CD1c-positive myeloid dendritic cell (primary cell): Measurements from ENCODE around the gene RPL7L1.
"Not testable (repeated sequence)": the region's sequence is repeated elsewhere in the genome, so short reads cannot be mapped to it uniquely, and the experiment has no call there.

Experiments
- DNase-seq: peaks from one replicate; pipeline ENCODE4 v3.0.0-alpha.2; 2016; ENCODE audit errors: extremely low spot score

RPL7L1 gene

DNA sequence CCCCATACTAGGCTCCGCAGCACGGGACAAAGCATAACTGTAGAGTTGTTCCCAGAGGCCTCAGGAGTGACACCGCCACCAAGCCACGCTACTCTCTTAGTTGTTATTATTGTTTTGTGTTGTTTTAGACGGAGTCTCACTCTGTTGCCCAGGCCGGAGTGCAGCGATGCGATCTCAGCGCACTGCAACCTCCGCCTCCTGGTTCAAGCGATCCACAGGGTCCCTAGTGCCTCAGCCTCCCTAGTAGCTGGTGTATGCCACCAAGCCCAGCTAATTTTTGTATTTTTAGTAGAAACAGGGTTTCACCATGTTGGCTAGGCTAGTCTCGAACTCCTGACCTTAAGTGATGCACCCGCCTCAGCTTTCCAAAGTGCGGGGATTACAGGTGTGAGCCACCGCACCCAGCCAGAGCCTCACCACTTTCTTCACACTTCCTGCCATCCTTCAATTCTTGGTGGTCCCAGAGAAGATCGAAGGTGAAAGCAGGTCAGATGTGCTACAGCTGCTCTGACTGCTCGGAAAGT lies 11.8 kb downstream of the RPL7L1 start:
- DNase-seq = no peak

DNA sequence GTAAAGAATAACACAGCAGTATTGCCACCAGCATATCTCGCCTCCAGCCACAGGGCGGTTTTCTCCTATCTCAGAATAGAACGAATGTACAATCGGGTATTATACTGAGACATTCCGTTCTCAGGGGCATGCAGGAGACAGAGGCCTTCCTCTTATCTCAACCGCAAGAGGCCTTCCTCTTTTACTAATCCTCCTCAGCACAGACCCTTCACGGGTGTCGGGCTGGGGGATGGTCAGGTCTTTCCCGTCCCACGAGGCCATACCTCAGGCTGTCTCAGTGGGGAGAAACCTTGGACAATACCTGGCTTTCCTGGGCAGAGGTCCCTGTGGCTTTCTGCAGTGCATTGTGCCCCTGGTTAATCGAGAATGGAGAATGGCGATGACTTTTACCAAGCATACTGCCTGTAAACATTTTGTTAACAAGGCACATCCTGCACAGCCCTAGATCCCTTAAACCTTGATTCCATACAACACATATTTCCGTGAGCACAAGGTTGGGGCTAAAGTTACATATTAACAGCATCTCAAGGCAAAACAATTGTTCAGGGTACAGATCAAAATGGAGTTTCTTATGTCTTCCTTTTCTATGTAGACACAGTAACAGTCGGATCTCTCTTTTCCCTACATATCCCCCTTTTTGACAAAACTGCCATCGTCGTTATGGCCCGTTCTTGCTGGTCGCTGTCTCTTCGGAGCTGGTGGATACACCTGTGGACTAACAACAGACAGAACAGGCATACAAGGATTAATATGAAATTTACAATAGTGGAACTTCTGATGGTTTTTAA lies 14.8 kb downstream of the RPL7L1 start:
- DNase-seq = not testable (repeated sequence)

DNA sequence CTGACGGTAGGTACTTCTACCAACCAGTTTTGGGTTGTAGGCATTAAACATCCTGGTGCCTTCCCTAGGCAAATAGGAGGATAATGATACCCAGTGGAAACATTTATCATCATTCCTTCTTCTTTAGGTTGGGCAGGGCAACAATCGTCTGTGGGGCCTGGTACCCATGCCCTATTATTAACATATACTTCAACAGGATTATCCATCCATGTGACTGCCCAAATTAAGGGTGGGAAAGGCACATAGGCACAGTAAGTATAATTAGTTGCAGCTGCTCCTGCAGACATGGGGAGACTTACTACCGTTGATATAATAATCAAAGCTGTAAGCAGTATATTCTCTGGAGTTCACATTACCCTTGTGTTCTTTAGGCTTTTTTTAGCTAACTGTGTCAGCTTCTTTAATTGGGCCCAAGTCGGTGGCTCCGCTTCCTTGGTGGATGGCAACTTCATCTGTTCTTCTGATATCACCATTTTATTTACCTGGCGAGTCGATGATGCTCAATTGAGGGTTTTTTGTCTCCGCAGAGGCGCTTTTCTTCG lies 16.8 kb downstream of the RPL7L1 start:
- no peak for DNase-seq

DNA sequence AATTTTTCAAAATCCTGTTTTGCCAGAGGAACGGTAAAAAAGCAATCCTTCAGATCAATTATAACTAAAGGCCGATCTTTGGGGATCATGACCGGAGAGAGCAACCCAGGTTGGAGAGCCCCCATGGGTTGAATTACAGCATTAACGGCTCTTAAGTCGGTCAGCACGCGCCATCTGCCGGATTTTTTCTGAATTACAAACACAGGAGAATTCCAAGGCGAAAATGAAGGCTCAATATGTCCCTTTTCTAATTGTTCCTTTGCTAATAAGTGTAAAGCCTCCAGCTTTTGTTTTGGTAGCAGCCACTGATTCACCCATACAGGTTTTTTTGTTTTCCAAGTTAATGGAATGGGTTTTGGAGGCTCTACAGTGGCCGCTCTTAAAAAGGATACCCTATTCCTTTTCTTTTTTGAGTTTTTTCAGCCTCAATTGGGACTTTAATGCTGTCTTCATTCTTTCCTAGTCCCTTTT lies 19.5 kb downstream of the RPL7L1 start:
- DNase-seq = peak; percentile 85

DNA sequence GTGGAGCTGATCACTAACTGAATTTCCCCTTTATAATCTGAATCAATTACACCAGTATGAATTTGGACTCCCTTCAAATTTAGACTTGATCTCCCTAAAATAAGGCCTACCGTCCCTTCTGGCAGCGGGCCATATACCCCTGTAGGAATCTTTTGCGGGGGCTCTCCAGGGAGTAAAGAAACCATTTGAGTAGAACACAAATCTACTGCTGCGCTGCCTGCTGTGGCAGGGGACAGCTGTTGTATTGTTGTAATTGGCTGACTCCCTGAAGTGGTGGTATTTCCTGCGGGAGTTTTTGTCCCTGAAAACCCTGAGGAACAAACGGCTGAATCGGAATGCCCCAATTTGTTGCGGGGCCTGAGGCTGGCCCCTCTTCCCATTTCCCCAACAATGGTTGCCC lies 20.5 kb downstream of the RPL7L1 start:
- no peak for DNase-seq

DNA sequence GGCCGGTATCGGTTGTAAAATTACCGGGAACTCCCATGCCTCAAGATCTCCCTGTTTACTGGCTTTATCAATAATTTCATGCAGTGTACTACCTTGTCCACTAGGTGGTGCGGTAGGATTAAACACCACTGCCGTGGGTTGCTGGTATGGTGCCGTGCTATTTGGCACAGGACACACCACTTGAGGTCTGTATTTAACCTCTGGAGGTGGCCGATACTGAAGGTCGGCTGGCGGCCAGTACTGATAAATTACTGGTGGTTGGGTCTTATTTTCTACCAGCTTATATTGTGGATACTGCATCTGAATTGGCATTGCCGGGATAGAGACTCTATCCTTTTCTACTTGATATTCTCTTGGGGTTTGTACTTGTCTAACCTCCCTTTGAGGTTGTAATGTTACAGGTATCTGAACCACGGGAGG lies 22.1 kb downstream of the RPL7L1 start:
- peak; percentile 91 for DNase-seq

DNA sequence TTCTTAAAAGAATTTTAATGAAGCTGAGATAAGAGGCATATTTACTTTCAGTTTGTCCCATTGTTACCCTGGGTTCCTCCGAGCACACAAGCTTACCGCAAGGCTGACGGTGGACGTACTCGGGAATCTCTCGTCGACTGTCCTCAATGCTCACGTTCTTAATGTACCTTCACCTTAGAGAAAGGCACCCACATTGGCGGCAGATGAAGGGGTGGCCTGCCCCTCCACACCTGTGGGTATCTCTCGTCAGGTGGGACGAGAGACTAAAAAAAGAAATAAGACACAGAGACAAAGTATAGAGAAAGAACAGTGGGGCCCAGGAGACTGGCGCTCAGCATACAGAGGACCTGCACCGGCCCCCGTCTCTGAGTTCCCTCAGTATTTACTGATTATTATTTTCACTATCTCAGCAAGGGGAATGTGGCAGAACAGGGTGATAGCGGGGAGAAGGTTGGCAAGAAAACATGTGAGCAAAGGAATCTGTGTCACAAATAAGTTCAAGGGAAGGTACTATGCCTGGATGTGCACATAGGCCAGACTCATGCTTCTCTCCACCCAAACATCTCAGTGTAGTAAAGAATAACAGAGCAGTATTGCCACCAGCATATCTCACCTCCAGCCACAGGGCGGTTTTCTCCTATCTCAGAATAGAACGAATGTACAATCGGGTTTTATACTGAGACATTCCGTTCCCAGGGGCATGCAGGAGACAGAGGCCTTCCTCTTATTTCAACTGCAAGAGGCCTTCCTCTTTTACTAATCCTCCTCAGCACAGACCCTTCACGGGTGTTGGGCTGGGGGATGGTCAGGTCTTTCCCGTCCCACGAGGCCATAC lies 23.2 kb downstream of the RPL7L1 start:
- DNase-seq = not testable (repeated sequence)

DNA sequence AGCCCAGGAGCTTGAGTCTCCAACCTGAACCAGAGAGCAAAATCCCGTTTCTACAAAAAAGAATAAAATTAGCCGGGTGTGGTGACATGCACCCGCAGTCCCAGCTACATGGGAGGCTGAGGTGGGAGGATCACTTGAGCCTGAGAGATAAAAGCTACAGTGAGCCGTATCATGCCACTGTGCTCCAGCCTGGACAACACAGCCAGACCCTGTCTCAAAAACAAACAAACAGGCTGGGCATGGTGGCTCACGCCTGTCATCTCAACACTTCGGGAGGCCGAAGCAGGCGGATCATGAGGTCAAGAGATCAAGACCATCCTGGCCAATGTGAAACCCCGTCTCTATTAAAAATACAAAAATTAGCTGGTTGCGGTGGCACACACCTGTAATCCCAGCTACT lies 25.1 kb downstream of the RPL7L1 start:
- no peak for DNase-seq

DNA sequence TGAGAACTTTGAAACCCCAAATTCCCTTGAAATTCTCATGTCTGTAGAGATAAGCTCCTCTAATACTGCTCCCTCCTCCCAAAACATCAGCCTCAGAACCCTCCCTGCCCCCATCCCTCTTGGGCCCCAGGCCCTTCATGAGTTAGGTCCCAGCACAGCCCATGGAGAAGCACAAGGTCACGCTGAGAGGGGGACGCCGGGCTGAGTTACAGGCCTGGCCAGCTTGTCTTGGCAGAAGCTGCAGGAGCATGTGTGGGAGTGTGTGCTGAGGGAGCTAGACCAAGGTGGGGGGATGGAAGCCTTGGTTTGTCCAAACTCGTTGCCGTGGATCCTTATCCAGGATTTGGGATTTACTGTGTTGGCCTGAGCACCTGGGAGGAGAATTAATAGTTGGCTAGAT lies 27.9 kb downstream of the RPL7L1 start:
- no peak for DNase-seq

DNA sequence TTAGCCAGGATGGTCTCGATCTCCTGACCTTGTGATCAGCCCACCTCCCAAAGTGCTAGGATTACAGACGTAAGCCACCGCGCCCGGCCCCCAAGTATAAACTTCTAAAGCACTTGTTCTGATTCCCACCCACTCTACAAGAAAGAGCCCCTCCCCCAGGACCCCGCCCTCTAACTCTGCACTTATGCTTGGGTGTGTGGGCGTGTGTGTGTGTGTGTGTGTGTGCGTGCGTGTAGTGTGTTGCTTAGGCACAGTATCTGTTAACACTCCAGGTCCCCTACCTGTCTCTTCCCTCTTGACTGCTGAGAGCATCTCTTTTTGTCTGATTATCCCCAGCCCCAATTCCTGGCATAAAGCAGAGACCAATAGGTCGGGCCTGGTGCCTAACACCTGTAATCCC lies 30.4 kb downstream of the RPL7L1 start:
- no peak for DNase-seq

DNA sequence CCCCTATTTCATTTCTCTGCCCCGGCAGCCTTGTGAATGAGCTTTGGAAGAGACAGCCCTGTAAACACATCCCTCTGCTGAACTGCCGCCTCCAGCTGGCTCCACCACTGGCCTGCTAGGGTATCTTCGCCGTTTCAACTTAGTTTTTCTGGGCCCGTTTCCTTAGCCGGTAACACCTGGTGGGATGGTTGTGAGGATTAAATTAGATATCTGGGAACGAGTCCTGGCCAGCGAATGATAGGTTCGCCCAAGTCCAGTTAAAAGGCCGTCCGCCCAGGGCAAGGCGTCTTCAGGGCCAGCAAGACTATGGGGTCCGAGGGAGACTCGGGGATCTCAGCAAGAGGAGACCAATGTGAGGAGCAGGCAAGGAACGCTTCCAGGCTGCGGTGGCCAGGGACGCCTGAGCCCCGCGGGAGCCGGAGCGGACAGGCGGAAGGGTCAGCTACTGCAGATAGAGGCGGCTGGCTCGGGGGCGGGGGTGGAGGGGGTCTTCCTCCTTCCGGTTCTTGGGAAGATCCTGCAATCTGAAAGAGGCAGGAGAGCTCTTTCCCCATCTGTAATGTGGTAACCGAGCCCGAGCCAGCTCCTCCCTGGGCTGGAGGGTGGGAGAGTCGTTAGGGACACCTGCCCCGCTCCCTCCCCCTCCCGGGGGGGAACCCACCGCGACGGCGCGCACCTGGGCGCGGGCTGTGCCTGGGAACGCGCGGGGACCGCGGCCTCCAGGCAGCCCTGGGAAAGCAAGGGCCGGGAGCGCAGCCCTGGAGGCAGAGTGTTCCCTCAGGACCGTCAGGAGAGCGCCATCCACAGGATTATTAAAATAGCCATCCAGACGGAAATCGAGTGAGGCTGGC lies 32.0 kb downstream of the RPL7L1 start:
- DNase-seq = no peak

DNA sequence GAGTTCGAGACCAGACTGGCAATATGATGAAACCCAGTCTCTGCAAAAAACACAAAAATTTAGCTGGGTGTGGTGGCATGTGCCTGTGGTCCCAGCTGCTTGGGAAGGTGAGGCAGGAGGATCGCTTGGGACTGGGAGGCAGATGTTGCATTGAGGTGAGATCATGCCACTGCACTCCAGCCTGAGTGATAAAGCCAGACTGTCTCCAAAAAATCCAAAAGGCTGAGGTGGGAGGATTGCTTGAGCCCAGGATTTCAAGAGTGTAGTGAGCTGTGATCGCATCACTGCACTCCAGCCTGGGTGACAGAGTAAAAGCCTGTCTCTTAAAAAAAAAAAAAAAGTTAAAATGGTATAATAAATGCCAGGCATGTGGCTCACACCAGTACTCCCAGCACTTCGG lies 35.1 kb downstream of the RPL7L1 start:
- no peak for DNase-seq

DNA sequence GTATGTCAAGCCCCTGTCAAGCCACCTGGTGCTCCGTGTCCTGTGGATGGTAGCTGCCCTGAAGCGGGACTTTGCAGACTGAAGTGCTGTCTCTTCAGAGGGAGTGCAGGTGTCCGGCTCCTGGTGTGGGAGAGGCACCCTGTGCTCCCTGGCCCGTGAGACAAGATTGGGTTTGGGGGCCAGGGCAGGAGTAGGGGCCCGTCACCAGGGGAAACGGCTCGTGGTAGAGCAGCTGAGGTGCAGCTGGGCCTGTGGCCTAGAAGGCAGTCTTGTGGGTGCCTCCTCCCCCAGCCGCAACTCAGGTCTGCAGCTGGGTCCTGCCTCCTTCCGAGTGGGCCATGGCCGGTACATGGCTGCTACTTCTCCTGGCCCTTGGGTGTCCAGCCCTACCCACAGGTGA lies 36.3 kb downstream of the RPL7L1 start, which contains the start of gene PTCRA:
Gene PTCRA (plus strand): TSS at position 322 of the 400 bp plus-strand sequence. CDS start 17 bp downstream, at position 339.
- no peak for DNase-seq

DNA sequence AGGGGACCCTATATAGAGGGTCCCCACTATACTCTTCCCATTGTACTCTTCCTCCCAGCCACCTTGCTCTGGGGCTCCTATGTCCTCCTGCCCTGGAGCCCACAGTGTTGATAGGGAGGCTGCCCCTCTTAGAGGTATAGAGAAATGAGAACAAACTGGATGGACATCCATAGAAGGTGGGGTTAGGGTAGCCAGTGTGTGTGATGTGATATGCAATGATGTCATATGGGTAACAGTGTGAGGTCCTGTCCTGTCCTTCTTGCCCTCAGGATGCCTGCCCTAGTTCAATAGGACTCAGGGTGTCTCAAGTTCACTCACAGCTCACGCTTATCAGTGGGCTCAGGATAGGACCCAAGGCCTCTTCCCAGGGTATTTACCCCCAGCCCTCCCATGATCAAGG lies 36.9 kb downstream of the RPL7L1 start:
- DNase-seq = no peak

DNA sequence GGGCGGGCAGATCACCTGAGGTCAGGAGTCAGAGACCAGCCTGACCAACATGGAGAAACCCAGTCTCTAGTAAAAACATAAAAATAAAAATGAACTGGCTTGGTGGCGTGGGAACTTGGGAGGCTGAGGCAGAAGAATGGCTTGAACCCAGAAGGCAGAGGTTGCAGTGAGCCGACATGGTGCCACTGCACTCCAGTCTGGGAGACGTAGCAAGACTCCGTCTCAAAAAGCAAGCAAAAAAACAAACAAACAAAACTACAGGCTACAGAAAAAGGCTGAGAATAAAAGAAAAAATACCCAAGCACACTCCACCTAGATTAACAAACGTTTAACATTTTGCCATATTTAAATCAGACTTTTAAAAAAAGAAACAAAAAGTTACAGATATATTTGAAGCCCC lies 42.4 kb downstream of the RPL7L1 start:
- DNase-seq = no peak

DNA sequence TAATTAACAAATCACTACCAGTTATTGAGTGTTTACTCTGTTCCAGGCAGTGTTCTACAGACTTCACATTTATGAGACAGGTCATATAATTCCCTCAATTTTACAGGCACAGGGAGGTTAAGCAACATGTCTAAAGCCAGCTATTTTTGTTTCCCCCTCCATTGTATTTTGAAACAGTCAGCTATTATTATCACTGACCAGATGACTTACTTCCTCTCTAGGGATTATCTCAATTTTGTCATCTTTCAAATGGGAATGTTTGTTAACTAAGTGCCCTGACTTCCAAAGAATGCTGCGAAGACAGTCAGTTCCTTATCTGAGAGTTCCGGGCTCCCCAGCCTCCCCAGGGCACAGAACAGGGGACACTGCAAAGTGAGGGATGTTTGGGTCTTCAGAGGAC lies 44.2 kb downstream of the RPL7L1 start:
- DNase-seq = peak; percentile 52

DNA sequence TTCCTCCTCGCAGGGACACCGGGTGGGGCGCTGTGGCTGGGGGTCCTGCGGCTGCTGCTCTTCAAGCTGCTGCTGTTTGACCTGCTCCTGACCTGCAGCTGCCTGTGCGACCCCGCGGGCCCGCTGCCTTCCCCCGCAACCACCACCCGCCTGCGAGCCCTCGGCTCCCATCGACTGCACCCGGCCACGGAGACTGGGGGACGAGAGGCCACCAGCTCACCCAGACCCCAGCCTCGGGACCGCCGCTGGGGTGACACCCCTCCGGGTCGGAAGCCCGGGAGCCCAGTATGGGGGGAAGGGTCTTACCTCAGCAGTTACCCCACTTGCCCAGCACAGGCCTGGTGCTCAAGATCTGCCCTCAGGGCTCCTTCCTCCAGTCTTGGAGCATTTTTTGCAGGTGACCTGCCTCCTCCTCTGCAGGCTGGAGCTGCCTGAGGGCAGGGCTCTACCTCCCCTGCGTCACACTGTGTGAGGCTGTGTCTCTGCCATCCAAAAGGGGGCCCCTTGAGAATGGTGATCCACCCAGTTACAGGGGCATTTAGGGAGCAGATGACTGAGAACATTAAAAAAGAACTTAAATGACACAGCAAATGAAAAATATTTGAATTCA lies 45.9 kb downstream of the RPL7L1 start:
- DNase-seq = no peak

DNA sequence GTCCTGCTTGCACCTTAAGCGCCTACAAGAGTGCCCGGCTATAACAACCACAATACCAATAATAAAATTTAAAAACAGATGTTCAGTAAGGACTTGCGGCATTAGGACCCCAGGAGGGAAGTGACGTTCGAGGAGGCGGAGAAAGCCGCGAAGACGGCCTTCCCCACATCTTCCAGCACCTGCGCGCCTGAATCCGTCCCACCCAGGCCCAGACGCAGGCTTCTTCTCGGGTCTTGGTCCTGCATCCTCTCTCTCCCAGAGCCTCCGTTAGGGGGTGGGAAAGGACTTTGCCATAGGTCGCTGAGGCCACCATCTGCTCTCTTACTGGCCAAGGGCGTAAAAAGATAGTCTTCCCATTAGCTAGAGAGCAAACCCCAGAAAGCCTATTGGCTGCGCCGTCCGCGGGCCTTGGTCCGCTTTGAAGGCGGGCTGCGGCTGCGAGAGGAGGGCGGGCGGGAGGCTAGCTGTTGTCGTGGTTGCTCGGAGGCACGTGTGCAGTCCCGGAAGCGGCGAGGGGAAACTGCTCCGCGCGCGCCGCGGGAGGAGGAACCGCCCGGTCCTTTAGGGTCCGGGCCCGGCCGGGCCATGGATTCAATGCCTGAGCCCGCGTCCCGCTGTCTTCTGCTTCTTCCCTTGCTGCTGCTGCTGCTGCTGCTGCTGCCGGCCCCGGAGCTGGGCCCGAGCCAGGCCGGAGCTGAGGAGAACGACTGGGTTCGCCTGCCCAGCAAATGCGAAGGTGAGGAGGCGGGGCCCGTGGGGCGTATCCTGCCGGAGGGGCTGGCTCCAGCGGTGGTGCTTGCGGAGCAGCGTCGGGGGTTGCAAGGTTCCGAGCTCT lies 49.8 kb downstream of the RPL7L1 start, which contains the start of gene CNPY3:
Gene CNPY3 (plus strand): TSS at position 495 of the 835 bp plus-strand sequence. CDS start 91 bp downstream, at position 586.
- peak; percentile 96 for DNase-seq

DNA sequence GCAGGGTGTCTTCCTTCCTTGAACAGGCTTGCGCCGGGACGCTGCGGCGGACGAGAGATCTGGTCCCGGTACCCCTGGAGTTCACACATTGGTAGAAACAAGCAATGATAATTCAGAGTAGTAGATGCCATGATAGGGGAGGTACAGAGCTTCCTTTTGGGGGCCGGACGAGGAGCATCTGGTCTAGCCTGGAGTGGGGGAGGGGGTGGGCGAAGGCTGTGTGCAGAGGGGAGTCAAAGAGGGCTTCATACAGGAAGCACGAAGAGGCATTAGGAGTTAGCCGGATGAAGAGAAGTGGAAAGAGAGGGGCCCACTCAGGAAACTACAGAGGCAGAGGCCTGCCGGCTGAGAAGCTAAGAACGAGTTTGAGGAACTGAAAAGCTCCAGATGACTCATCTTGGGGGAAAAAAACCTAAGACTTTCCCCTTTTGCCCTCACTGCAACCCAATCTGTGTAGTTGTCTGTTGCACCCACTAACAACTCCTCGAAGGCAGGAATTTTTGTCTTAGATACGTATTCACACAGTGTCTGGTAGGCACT lies 50.5 kb downstream of the RPL7L1 start:
- peak; percentile 95 for DNase-seq

DNA sequence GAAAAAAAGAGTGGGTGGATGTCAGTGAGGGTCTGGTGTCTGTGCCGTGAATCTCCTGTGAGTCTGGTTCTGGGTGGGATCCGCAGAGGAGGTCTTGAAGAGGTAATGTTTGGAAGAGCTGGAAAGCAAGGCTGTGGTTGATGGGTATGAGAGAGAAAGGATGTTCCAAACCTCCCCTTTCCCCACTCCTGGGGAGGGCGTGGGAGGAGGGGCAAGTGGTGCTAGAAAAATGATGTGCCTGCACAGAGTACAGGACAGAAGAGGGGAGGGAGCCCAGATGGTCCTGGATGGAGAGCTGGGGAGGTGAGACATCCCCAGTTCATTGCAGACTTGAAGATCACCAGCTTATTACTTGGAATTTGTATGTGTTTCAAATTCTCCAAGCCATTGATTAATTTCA lies 53.0 kb downstream of the RPL7L1 start:
- no peak for DNase-seq
